A673 (cell line): ENCODE data around the gene SLC38A3. TPM values are rescaled to one million over a fixed set of nuclear protein-coding genes. Genes with fewer than 3 reads are reported as not detected.

ENCODE experiments used
- BruUV-seq: library from RNA; stranded (reverse); fragments of 400-500 nt; replicated peaks from 2 replicates; lab custom pipeline; 2021; lab: Mats Ljungman, UMichigan
- CTCF ChIA-PET: fragments of 300-600 bp; sonication (Branson Sonifier 250); formaldehyde crosslinking; loops from one replicate; lab custom pipeline; 2022; ENCODE audit warnings: antibody characterized with exemption; lab: Charles Lee
- POLR2A ChIA-PET: fragments of 300-600 bp; sonication (Branson Sonifier 250); formaldehyde crosslinking; loops from one replicate; lab custom pipeline; 2022; ENCODE audit warnings: antibody characterized with exemption; ENCODE audit not compliant: low non-redundant PET; lab: Charles Lee
- DNase-seq: peaks from one replicate; pipeline ENCODE4 v3.0.0-alpha.2; 2015; ENCODE audit warnings: low spot score
- H3K27ac ChIP-seq: fragments of 200-600 bp; sonication (generic); 2 replicates; pipeline ENCODE4 v1.5.1; 2016; ENCODE audit warnings: mixed run types, low read depth, mild to moderate bottlenecking, mixed read lengths, antibody characterized with exemption, low read length; ENCODE audit not compliant: poor library complexity, severe bottlenecking
- H3K27me3 ChIP-seq: fragments of 200-600 bp; sonication (generic); replicated peaks from 2 replicates; pipeline ENCODE4 v1.6.1; 2017; ENCODE audit warnings: mixed run types, low read depth, mild to moderate bottlenecking, mixed read lengths, antibody characterized with exemption, low read length; ENCODE audit not compliant: insufficient read depth, poor library complexity
- H3K36me3 ChIP-seq: fragments of 200-600 bp; sonication (generic); 2 replicates; pipeline ENCODE4 v1.6.1; 2016; ENCODE audit warnings: mixed run types, mild to moderate bottlenecking, mixed read lengths, antibody characterized with exemption, low read length; ENCODE audit not compliant: insufficient read depth, poor library complexity, severe bottlenecking
- H3K4me1 ChIP-seq: fragments of 200-600 bp; sonication (generic); 2 replicates; pipeline ENCODE4 v1.6.1; 2017; ENCODE audit warnings: mixed run types, mild to moderate bottlenecking, mixed read lengths, antibody characterized with exemption, low read length; ENCODE audit not compliant: insufficient read depth, poor library complexity, severe bottlenecking
- H3K4me3 ChIP-seq: fragments of 200-600 bp; sonication (generic); 2 replicates; pipeline ENCODE4 v1.5.1; 2016; ENCODE audit warnings: low read depth, mixed run types, mild to moderate bottlenecking, mixed read lengths, low read length; ENCODE audit not compliant: poor library complexity, severe bottlenecking
- H3K9me3 ChIP-seq: fragments of 200-600 bp; sonication (generic); 2 replicates; pipeline ENCODE4 v1.6.1; 2016; ENCODE audit warnings: mixed run types, low read depth, mild to moderate bottlenecking, mixed read lengths, antibody characterized with exemption, low read length; ENCODE audit not compliant: poor library complexity, severe bottlenecking
- EZH2 ChIP-seq: fragments of 200-600 bp; sonication (generic); IDR thresholded peaks from 2 replicates; pipeline ENCODE4 v1.6.1; 2017; ENCODE audit warnings: borderline replicate concordance, low read depth, mild to moderate bottlenecking, mixed read lengths, antibody characterized with exemption, low read length; ENCODE audit not compliant: poor library complexity, severe bottlenecking
- intact Hi-C: fragments of 100-400 bp; cut with micrococcal nuclease; formaldehyde crosslinking; loops from one replicate; pipeline ENCODE4 v1.10.0; 2022; ENCODE audit not compliant: unreplicated experiment
- total RNA-seq: library from RNA; stranded (reverse); gene quantifications from 2 replicates; pipeline ENCODE4 v1.2.3, GENCODE V29; 2021
- TF ChIP-seq, protein P1 (sequence below): fragments of 300-800, 200-600 bp; sonication (generic); conservative IDR thresholded peaks from 2 replicates; pipeline ENCODE4 v1.5.1; 2017; ENCODE audit warnings: low read depth, mild to moderate bottlenecking, antibody characterized with exemption, low read length, moderate library complexity, mixed read lengths

SLC38A3 gene
- total RNA-seq, 1 experiment from 2014 or later = not detected

DNA sequence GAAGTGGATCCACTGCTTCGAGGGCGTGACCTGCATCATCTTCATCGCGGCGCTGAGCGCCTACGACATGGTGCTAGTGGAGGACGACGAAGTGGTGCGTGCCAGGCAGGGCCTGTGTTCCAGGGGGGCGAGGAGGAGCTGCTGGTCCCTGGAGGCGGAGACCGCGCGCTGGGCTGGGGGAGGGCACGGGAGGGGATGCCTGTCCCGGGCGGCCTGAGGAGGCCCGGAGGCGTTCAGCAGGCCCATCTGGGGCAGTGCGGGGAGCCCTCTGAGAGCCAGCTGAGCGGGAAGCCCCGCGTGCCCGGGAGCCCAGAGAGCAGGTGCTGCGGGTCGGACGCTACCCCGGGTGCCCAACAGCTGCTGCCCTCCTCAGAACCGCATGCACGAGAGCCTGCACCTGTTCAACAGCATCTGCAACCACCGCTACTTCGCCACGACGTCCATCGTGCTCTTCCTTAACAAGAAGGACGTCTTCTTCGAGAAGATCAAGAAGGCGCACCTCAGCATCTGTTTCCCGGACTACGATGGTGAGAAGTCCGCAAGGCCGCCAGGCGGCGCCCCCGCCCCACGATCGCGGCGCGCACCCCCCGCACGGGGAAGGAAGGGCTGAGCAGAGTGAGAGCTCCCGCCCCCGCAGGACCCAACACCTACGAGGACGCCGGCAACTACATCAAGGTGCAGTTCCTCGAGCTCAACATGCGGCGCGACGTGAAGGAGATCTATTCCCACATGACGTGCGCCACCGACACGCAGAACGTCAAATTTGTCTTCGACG is 10.8 kb upstream of the SLC38A3 start:
- peak; percentile 55 for DNase-seq
- ChIA-PET POLR2A (no interaction called here), CTCF (interaction anchor here (0.7 to 1.2 kb wide), 4 partner anchors 32 to 66 kb away, joined by 3 to 7 read pairs (median 4); partner anchors contain the start of gene GNAI2)
- H3K4me3 ChIP-seq = no peak overlapping the region
- no peaks in the 10 kb centered on the region for H3K9me3 ChIP-seq
- H3K36me3 ChIP-seq = no peaks in the 10 kb centered on the region
- peaks cover 19% of the 10 kb centered on the region for H3K27me3 ChIP-seq
- intact Hi-C loops = loop anchor here (2.0 kb wide), 1 partner anchor 32 kb away; no protein-coding TSS in a partner anchor
- BruUV-seq = no TSS peak
- TF ChIP-seq, protein P1, sequence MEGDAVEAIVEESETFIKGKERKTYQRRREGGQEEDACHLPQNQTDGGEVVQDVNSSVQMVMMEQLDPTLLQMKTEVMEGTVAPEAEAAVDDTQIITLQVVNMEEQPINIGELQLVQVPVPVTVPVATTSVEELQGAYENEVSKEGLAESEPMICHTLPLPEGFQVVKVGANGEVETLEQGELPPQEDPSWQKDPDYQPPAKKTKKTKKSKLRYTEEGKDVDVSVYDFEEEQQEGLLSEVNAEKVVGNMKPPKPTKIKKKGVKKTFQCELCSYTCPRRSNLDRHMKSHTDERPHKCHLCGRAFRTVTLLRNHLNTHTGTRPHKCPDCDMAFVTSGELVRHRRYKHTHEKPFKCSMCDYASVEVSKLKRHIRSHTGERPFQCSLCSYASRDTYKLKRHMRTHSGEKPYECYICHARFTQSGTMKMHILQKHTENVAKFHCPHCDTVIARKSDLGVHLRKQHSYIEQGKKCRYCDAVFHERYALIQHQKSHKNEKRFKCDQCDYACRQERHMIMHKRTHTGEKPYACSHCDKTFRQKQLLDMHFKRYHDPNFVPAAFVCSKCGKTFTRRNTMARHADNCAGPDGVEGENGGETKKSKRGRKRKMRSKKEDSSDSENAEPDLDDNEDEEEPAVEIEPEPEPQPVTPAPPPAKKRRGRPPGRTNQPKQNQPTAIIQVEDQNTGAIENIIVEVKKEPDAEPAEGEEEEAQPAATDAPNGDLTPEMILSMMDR = peak; percentile 81
- TF ChIP-seq EZH2 = no peak
- no peak overlapping the region for H3K27ac ChIP-seq
- no peaks in the 10 kb centered on the region for H3K4me1 ChIP-seq

DNA sequence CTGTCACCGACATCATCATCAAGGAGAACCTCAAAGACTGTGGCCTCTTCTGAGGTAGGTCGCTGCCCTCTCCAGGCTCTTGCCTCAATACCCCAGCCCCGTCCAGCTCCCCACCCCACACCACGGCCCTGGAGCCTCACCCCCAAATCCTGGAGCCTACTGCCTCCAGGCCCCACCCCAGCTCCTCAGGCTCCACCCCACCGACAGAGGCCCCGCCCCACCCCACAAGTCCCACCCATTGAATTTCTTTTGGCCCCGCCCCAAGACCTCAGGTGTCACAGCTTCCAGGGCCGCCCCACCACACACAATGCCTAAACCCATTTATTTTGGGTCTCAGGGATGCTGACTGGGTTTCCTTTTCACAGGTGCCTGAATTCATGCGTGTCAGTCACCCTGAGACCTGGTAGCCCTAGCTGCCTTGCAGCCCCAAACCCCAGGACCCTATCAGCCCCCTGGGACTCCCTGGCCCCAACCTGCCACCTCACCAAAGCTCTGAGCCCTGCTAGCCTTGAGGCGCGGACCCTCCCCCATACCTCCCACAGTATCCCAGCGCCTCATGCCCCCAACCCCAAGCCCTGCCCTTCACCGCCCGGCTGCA is 10.1 kb upstream of the SLC38A3 start:
- ChIA-PET CTCF (interaction anchor here (0.7 to 1.2 kb wide), 3 partner anchors 31 to 52 kb away, joined by 4 to 7 read pairs (median 5); partner anchors contain the start of gene GNAI2), POLR2A (no interaction called here)
- H3K36me3 ChIP-seq = no peaks in the 10 kb centered on the region
- H3K4me1 ChIP-seq = no peaks in the 10 kb centered on the region
- no peak for TF ChIP-seq EZH2
- TF ChIP-seq, protein P1 = no peak
- intact Hi-C loops = loop anchor here (2.0 kb wide), 1 partner anchor 32 kb away; no protein-coding TSS in a partner anchor
- H3K4me3 ChIP-seq = no peak overlapping the region
- H3K9me3 ChIP-seq = no peaks in the 10 kb centered on the region
- no TSS peak for BruUV-seq
- no peak for DNase-seq
- no peak overlapping the region for H3K27ac ChIP-seq
- H3K27me3 ChIP-seq = peaks cover 20% of the 10 kb centered on the region

GRCh38 chr3:50195501-50196252 is 9.4 kb upstream of the SLC38A3 start:
- Histone ChIP-seq H3K27me3 (peaks cover 20% of the 10 kb centered on the region), H3K4me3 (no peak overlapping the region), H3K4me1 (no peaks in the 10 kb centered on the region), H3K27ac (no peak overlapping the region), H3K9me3 (no peaks in the 10 kb centered on the region), H3K36me3 (no peaks in the 10 kb centered on the region)
- intact Hi-C loops = loop anchor here (2.0 kb wide), 1 partner anchor 31 kb away; no protein-coding TSS in a partner anchor
- DNase-seq = no peak
- BruUV-seq = no TSS peak
- POLR2A ChIA-PET = no interaction called here
- CTCF ChIA-PET = interaction anchor here (1.0 to 1.2 kb wide), 2 partner anchors 51 to 70 kb away, joined by 4 read pairs; no protein-coding TSS in a partner anchor
- TF ChIP-seq, protein P1 = no peak
- no peak for TF ChIP-seq EZH2
